Right lobe of liver (tissue), 4 donors: Measurements from ENCODE around the gene KLHL17.

Experiments used
- CTCF ChIP-seq, 4 donors: fragments of 200-600 bp in 3 of 4; fragments of 450-650 bp in 1 of 4; IDR thresholded peaks; one replicate each; pipeline versions ENCODE4 v1.5.1 to v1.8.0; 2016 to 2022; ENCODE audit warnings: antibody characterized with exemption in 4 of 4, mild to moderate bottlenecking in 2 of 4
- POLR2A ChIP-seq: fragments of 450-650 bp; IDR thresholded peaks from one replicate; pipeline ENCODE4 v1.6.1; 2017; ENCODE audit warnings: antibody characterized with exemption, mild to moderate bottlenecking
- donor health status: DM: no; HTN: no; CAD: no.
- donor health status: DM: no; HTN: no; CAD: no.
- donor health status: DM: no; HTN: yes; CAD: no.

- no peak for TF ChIP-seq CTCF (IDR thresholded peaks at IDR 0.05)
- TF ChIP-seq POLR2A = no peak
These were observed 13.3 kb downstream of the KLHL17 start for GRCh38 chr1:973459-974292.
